HG02642 (cell line): ENCODE measurements around the gene ZMYM1.

Experiments
- ATAC-seq: cut with Tn5 transposase; IDR thresholded peaks from one replicate; pipeline ENCODE4 v1.9.1; 2021; ENCODE audit warnings: mild to moderate bottlenecking; ENCODE audit not compliant: unreplicated experiment, poor library complexity

The ZMYM1 gene

DNA sequence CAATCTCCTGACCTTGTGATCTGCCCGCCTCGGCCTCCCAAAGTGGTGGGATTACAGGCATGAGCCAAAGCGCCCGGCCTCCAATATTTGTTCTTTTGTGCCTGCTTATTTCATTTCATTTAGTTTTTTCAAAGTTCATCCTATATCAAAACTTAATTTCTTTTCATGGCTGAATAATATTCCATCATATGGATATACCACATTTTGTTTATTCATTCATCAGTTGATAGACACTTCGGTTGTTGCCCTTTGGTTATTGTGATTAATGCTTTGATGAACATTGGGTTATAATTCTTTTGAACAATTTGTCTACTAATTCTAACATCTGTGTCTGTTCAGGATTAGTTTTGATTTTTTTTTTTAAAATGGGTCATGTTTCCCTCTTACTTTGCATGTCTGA, 72.0 kb downstream of the ZMYM1 start:
- ATAC-seq, result no peak

DNA sequence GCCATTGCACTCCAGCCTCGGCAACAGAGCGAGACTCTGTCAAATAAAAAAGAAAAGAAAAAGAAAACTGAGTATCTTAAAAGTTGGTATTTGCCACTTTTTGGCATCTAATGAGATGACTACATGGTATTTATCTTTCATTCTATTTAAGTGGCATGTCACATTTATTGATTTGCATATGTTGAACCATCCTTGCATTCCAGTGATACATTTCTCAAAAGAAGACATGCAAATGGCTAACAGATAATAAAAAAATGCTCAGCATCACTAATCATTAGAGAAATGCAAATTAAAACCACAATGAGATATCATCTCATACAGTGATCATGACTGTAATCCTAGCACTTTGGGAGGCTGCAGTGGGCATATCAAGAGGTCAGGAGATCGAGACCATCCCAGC, 85.7 kb downstream of the ZMYM1 start:
- no peak for ATAC-seq
